ENCODE results near the gene ZNF598. TPM values are rescaled to one million over a fixed set of nuclear protein-coding genes. Genes with fewer than 3 reads are reported as not detected.
A peak's percentile ranks its signal among the peaks of the same experiment; 100 is the strongest.

The ZNF598 gene
- total RNA-seq, 4 donors from 2014 or later: 28.3 to 145 (median 42.0) TPM

- peaks cover 11 to 29% (median 24%) of the 10 kb centered on the region in 4 donors for H3K4me1 ChIP-seq
- peaks cover 0 to 12% (median 7%) of the 10 kb centered on the region in 4 donors for H3K36me3 ChIP-seq
- WGBS, 2 donors (ENCODE audit: low coverage in 1 of 2): 97% methylated on average over 35 of the region's 42 CpGs; no CpG with 5 or more reads in 1 of the 2 donors
- DNase-seq: no peak
- no peaks in the 10 kb centered on the region for H3K9me3 ChIP-seq
- no peak overlapping the region for H3K27ac ChIP-seq
- in situ Hi-C loops (cut with MboI; ENCODE audit: low pct_ligation_motif_present in 1 of 4, low pct_unique_long_range_greater_than_20kb in 1 of 4, low sequenced_read_pairs in 3 of 4): no loop called here
- no peak overlapping the region for H3K4me3 ChIP-seq
- H3K27me3 ChIP-seq: peaks cover 17% of the 10 kb centered on the region
- intact Hi-C loops (cut with DNase I; ENCODE audit: low total_unique reads): no loop called here
- TF ChIP-seq CTCF (IDR thresholded peaks at IDR 0.05): no peak
- no peak for TF ChIP-seq POLR2A (IDR thresholded peaks at IDR 0.05)
- no peak for TF ChIP-seq EP300 (IDR thresholded peaks at IDR 0.05; ENCODE audit: low read depth)
- TF ChIP-seq POLR2AphosphoS5 (IDR thresholded peaks at IDR 0.05): no peak
These were observed 35.2 kb downstream of the ZNF598 start for GRCh38 chr16:1974157-1975070.

GRCh38 chr16:1973461-1974156 lies 36.0 kb downstream of the ZNF598 start:
- Histone ChIP-seq H3K4me1 (peaks cover 11 to 26% (median 21%) of the 10 kb centered on the region in 4 donors), H3K4me3 (no peak overlapping the region), H3K36me3 (peaks cover 0 to 12% (median 7%) of the 10 kb centered on the region in 4 donors), H3K27me3 (peaks cover 10% of the 10 kb centered on the region), H3K27ac (no peak overlapping the region), H3K9me3 (no peaks in the 10 kb centered on the region)
- DNase-seq: no peak
- 88 to 100% methylated on average over 3 to 16 of the region's 16 CpGs for WGBS, 2 donors (ENCODE audit: low coverage in 1 of 2)
- no peak for TF ChIP-seq CTCF (IDR thresholded peaks at IDR 0.05)
- no peak for TF ChIP-seq POLR2AphosphoS5 (IDR thresholded peaks at IDR 0.05)
- in situ Hi-C loops (cut with MboI; ENCODE audit: low pct_ligation_motif_present in 1 of 4, low pct_unique_long_range_greater_than_20kb in 1 of 4, low sequenced_read_pairs in 3 of 4) (no loop called here), intact Hi-C loops (cut with DNase I; ENCODE audit: low total_unique reads) (no loop called here)

- peaks cover 0 to 9% (median 3%) of the 10 kb centered on the region in 4 donors for H3K36me3 ChIP-seq
- DNase-seq: peak; percentile 16
- peaks cover under 1% of the 10 kb centered on the region for H3K27me3 ChIP-seq
- peak overlapping the region; percentile 90 to 99 (median 94) for H3K27ac ChIP-seq
- peak overlapping the region; percentile 63 to 98 (median 92) for H3K4me3 ChIP-seq
- H3K9me3 ChIP-seq: no peaks in the 10 kb centered on the region
- WGBS, 2 donors (ENCODE audit: low coverage in 1 of 2): 0% methylated on average over 19 of the region's 22 CpGs; no CpG with 5 or more reads in 1 of the 2 donors
- intact Hi-C loops (cut with DNase I; ENCODE audit: low total_unique reads) (no loop called here), in situ Hi-C loops (cut with MboI; ENCODE audit: low pct_ligation_motif_present in 1 of 4, low pct_unique_long_range_greater_than_20kb in 1 of 4, low sequenced_read_pairs in 3 of 4) (no loop called here)
- peaks cover 11 to 23% (median 20%) of the 10 kb centered on the region in 4 donors for H3K4me1 ChIP-seq
- TF ChIP-seq POLR2A (IDR thresholded peaks at IDR 0.05) (no peak), EP300 (IDR thresholded peaks at IDR 0.05; ENCODE audit: low read depth) (no peak), CTCF (IDR thresholded peaks at IDR 0.05) (no peak), POLR2AphosphoS5 (IDR thresholded peaks at IDR 0.05) (no peak)
These were observed 37.1 kb downstream of the ZNF598 start for GRCh38 chr16:1972490-1972877.
